GM08714 (cell line): ENCODE results near the gene NKD2.
"Not testable (repeated sequence)": the region's sequence is repeated elsewhere in the genome, so short reads cannot be mapped to it uniquely, and the experiment has no call there.

Experiments used
- H3K4me3 ChIP-seq: fragments of 200-500 bp; sonication (Bioruptor generic); 2 replicates; pipeline ENCODE4 v1.5.1; 2014; ENCODE audit warnings: mild to moderate bottlenecking, low read length, inconsistent platforms
- ZNF274 ChIP-seq: IDR thresholded peaks from 2 replicates; pipeline ENCODE4 v1.6.1; 2012; ENCODE audit warnings: mild to moderate bottlenecking, low read depth, low read length

NKD2 gene

DNA sequence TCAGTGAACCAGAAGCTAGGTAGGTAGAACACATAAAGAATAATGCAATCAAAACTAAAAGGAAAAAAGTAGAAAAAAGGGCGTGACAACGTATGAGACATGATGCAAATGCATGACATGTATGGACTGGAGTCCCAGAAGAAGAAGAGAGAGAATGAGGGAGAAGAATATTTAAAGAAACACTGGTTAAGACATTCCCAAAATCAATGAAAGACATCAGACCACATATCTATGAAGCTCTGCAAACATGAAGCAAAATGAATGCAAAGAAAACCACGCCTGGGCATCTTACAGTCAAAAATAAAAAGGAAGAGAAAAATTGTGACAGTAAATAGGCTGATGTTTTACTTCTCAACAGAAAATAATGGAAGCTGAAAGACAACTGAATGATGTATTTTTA lies 23.8 kb upstream of the NKD2 start:
- H3K4me3 ChIP-seq = no peak overlapping the region
- TF ChIP-seq ZNF274 = no peak

DNA sequence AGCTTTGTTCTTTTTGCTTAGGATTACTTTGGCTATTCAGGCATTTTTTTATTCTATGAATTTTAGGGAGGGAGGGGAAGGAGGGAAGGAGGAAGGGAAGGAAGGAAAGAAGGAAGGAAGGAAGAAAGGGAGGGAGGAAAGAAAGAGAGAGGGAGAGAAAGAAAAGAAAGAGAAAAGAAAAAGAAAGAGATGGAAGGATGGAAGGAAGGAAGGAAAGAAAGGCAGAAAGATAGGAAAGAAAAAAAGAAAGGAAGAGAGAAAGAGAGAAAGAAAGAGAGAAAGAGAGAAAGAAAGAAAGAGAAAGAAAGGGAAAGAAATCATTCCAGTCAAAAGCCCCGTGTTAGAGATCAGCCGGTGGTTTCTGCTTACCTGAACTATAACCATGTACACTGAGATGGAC lies 20.8 kb upstream of the NKD2 start:
- no peak for TF ChIP-seq ZNF274
- H3K4me3 ChIP-seq = no peak overlapping the region

DNA sequence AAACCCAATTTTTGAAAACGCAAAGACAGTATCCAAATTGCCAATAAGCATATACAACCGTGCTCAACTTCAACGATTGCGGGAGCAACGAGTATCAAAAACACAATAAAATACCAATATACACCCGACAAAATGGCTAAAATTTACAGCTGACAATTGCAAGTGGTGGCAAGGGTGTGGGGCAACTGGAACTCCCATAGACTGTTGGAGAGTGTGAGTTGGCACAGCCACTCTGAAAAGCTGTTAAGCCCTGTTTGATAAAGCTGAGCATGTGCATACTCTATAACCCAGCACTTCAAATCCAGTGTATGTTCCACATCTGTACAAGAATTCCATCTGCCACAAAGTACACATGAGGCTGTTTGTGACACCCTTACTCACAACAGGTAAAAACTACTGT lies 20.3 kb upstream of the NKD2 start:
- no peak for TF ChIP-seq ZNF274
- no peak overlapping the region for H3K4me3 ChIP-seq

DNA sequence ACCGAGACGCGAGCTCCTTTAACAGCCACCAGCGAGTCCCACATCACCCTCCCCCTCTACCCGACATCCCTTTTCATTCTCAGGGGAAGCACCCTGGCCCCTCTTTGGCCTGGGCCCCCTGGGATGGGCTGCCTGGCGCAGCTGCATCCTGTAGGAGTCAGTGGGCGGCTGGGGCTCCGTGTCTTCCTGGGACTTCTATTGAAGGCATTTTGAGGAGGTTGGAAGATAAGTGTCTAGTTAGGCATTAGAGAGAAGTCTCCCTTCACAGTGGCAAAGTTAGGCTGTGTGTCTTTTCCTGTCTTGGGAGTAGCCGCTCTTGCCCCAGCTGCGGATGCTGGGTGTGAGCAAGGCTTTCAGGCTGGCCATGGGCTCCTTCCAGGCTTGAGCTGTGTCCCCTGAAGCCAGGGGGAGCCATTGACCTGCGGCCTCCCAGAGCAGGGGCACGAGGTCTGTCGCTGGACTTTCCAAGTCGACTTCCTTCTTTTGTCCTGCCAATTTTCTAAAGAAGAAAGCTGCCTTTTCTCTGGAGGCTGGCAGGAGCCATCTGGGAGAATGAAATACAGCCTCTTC lies 18.6 kb upstream of the NKD2 start:
- no peak for TF ChIP-seq ZNF274
- no peak overlapping the region for H3K4me3 ChIP-seq

DNA sequence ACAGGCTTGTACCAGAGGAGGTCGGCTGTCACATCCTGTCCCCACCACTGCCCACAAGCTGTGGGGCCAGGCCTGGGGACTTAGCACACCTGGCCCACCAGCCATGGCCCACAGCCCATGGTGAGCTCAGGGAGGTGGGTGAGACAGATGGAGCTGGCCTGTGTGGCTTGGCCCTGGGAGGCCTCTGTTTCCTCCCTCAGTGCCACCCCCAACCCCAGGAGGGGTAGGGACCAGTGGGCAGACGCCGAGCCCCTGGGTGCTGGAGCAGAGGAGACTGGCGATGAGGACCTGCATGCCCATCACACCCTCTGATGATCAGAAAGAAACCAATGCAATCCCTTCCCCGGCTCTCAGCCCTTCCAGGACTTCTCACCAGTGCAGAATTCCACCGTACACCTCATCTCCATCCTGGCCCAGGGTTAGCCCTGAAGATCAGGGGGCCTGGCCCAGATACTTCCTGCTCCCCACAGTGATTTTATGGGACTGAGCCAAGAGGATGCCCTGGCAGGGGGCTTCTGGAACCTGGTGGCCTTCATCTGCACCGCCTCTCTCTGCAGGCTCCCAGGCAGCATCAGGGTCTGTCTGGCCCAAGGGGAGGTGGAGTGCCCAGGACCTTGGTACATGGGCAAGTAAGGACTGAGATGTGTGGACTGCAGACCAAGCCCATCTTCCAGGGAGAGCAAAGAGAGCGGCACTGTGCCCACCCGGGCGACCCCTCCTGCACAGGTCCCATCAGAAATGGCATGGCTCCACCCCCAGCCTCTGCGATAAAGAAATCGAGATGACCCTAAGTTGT lies 16.9 kb upstream of the NKD2 start:
- H3K4me3 ChIP-seq = no peak overlapping the region
- no peak for TF ChIP-seq ZNF274

DNA sequence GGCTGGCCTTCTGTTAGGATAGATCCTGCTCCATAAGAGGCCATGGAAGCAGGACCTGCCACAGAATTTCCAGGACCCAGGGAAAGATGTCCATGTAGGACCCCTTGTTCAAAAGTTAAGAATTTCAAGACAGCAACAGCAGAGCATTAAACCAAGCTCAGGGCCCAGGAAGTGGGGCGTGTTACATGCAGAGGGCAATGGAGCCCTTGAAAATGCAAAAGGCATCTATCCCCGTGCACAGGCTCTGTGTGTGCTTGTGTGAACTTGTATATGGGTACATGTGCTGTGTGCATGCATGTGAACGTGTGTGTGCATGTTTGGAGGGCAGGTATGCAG lies 14.4 kb upstream of the NKD2 start:
- no peak overlapping the region for H3K4me3 ChIP-seq
- no peak for TF ChIP-seq ZNF274

DNA sequence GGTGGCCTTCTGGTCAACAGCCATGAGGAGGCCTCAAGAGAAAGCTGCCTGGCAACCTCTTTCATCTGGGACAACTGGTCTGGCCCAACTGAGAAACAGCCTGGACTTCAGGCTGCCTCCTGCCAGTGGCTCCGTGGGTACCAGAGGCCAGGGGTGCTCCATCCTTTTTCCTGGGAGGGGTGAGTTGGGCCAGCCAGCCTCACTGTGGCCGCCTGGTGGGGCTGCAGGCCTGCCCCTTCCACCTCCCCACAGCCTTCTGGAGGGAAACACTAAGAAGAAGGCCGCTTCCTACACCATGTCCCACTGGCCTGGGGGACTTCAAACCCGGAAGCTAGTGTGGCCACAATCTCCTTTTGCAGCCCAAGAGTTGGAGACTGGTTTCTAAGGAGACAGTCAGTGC lies 13.8 kb upstream of the NKD2 start:
- no peak for TF ChIP-seq ZNF274
- no peak overlapping the region for H3K4me3 ChIP-seq

DNA sequence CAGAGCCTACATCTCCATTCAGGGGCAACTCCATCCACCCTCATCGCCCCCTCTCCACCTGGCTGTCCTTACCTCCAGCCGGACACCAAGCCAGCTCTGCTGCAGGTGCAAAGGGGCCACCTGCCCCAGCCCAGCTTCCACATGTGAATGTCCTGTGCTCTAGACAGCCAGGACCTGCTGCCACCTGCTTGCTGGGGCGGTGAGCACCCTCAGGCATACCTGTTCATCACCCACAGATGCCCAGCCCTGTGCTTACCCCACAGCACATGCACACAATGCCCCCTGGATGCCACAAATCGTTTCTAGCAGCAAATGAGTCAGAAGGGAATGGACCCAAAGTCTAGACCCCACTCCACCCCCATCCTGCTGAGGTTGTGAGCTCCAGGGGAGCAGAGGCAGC lies 13.3 kb upstream of the NKD2 start:
- H3K4me3 ChIP-seq = no peak overlapping the region
- no peak for TF ChIP-seq ZNF274

DNA sequence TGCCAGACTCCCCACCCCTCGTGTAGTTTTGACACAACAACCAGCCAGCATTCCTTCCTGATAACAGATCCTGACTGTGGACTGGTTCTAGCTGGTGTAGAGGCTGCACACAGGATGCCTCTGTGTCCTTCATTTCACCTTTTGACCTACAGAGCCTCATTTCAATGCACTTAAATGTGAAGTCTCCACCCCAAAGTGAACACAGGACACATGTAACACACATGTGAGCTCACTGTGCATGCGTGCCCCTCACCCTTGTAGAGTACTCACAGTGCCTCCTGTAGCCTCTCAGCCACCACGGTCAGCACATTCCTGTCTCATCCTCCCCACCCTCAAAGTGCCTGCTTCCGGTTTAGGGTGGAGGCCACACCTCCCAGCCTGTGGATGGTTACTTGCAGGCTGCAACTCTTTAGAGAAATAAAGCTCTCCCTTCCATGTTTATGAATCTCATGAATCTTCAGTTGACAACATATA lies 11.6 kb upstream of the NKD2 start:
- TF ChIP-seq ZNF274 = no peak

DNA sequence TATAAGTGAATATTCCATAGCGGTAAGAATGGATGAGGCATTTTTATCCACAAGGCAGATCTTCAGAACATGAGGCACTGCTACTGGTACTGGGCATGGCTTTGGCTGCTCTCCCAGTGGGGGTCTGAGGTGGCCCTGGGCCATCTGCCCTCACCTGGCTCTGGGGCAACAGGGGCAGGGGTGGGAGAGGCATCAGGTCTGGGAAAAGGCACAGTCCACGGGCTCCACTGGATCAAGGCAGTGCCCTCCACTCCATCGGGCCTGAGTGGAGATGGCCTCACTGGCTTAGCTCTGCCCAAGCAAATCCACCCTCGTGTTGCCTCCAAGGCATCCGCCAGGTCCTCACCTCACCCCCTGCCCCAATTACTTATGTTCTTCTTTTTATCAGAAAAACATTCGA lies 10.9 kb upstream of the NKD2 start:
- no peak for TF ChIP-seq ZNF274
- H3K4me3 ChIP-seq = no peak overlapping the region

More for the DNA sequence above, 11.6 kb upstream of the NKD2 start:
- H3K4me3 ChIP-seq = no peak overlapping the region; the same call in 1 of the 2 replicates

DNA sequence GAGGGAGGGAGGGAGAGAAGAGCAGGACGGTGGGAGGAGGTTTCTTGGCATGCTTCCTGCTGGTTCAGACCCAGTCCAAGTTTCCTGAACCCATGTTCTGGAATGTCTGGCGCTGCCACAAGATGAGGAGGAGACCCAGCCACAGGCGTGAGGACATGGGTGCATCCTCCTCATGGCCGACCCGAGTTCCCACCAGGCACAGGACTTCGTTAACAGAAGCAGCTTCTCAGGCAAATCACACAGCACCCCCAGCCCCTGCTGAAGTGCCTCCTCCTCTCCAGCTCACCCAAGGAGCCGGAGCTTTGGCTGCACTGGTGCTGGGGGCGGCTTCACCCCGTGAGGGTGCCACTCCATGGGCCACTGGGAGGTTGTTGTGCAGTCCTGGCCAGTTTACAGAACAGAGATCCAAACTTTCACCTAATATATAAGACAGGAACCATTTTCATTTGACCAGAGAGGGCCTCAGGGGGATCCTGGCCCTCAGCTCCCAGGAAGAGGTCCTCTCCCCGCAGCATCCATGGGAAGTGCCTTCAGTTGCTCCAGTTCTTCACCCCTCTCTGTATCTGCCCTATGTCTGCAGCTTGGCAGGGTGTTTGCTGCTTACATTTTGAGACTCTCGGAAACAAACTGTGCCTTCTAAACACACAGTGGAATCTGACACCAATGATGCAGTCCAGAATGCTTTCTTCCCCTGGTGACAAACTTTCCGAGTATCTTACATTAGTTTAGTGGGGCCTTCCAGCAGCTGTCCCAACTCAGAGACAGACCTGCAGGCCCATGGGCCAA lies 10.2 kb upstream of the NKD2 start:
- H3K4me3 ChIP-seq = no peak overlapping the region
- no peak for TF ChIP-seq ZNF274

DNA sequence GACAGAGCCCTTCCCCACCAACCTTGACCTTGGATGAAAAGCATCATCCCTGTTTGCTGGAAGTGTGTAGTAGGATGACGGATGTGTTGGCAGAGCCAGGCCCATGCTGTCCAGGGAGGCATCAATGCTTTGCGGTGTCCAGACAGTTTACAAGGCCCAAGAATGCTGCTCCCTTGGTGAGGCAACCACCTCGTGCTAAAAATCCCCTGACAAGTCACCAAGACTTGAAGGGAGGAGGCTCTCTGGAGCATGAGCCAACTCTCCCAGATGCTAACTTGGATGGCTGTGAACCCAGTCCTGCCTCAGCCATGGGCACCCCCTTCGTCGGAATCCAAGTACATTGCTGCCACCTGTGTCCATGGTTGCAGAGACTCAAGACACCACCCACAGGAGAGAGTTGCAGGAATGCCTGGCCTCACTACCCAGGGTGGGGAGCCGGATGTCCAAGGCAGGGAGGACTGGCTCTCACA lies 9.5 kb upstream of the NKD2 start:
- no peak for TF ChIP-seq ZNF274

DNA sequence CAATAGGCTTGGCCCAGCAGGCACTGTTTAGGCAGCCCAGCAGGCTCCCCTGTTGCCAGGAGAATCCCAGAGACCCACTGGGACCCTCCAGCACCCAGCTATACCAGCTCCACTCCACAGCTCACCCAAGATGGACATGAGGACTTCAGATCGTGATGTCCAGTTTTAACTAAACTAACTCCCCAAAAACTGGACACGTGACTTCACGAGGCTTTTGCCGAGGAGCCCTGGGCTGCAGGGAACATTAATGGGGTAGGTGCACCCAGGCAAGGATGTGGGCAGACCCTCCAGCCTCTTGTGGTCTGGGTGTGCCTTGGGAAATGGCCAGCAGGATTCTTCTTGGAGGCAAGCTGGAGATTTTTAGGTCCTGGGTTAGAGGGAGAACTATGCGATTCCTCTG lies 8.9 kb upstream of the NKD2 start:
- TF ChIP-seq ZNF274 = no peak
- no peak overlapping the region for H3K4me3 ChIP-seq

More for the DNA sequence above, 9.5 kb upstream of the NKD2 start:
- H3K4me3 ChIP-seq = no peak overlapping the region

DNA sequence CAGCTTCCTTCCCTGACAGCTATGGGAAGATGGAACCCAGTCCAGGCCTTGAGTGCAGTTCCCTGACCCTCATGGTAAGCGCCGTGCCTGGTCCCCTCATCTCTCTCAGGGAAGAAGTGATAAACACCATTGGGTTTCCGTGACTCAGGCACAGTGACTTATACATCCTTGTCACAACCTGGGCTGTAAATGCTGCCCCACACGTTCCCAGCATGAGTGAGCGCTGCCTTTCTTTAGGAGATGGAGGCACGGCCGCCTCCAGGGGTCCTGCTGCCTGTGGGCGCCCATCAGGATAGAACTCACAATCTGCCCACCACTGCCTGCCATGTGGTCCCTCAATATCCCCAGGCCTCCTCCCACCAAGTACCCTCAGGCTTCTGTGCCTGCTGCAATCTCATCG lies 8.3 kb upstream of the NKD2 start:
- H3K4me3 ChIP-seq = no peak overlapping the region
- no peak for TF ChIP-seq ZNF274

DNA sequence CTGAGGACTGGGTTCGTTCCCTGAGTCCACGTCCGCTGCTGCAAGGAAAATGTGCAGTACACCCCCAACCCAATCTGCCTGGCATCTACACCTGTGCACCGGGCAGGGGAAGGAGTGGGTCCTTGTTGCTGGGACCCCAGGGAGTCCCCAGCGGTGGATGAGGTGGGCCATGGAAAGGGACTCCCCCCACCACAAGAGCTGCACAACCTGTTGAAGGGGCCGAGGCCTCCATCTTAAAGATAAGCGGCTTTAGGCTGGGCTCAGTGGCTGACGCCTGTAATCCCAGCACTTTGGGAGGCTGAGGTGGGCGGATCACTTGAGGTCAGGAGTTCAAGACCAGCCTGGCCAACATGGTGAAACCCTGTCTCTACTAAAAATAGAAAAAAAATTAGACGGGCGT lies 7.8 kb upstream of the NKD2 start:
- not testable (repeated sequence) for H3K4me3 ChIP-seq
